Kidney epithelial cell (primary cell): ENCODE data around the gene CTU2. TPM values are rescaled to one million over a fixed set of nuclear protein-coding genes. Genes with fewer than 3 reads are reported as not detected.

Experiments
- DNase-seq: peaks from one replicate; pipeline ENCODE4 v3.0.0-alpha.2; 2010; ENCODE audit warnings: low read depth
- H3K27me3 ChIP-seq: 2 replicates; pipeline ENCODE4 v1.6.0; 2011; ENCODE audit warnings: low read length; ENCODE audit not compliant: control insufficient read depth, insufficient read depth
- H3K36me3 ChIP-seq: 2 replicates; pipeline ENCODE4 v1.5.1; 2011; ENCODE audit warnings: low read length; ENCODE audit not compliant: control insufficient read depth, insufficient read depth
- H3K4me3 ChIP-seq: 2 replicates; pipeline ENCODE4 v1.5.1; 2011; ENCODE audit warnings: low read depth, mild to moderate bottlenecking, control low read depth, low read length
- total RNA-seq: library from RNA; depleted of rRNA; stranded (reverse); fragments of >200 nt; gene quantifications from 2 replicates; pipeline ENCODE4 v1.2.3, GENCODE V29; 2015
- TF ChIP-seq, protein P1 (sequence below): IDR thresholded peaks from 2 replicates; pipeline ENCODE4 v1.5.1; 2011; ENCODE audit warnings: mild to moderate bottlenecking, moderate library complexity, low read length, control low read depth, inconsistent platforms; ENCODE audit not compliant: insufficient read depth, poor library complexity, severe bottlenecking

Gene CTU2
- total RNA-seq, 1 donor from 2014 or later: 12.8 TPM

DNA sequence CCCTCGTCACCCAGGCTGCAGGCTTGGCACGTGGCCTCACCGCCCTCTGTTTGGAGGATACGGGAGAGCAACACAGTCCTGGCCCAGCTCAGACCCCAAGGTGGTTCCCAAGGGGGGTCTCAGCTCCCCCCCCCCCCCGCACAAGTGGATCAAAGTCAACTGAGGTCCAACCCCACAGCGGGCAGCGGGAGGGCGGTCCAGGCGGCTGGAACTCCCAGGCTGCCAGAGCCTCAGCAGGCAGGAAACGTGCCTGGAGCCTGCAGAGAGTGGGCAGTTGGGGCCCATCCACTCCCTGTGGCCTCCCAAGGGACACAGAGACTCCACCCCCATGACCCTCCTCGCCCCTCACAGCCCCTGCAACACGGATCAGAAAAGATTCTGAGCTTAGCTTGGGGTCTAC, 42.1 kb downstream of the CTU2 start:
- Histone ChIP-seq H3K36me3 (peaks cover 1% of the 10 kb centered on the region), H3K27me3 (no peaks in the 10 kb centered on the region), H3K4me3 (no peak overlapping the region)
- TF ChIP-seq, protein P1, sequence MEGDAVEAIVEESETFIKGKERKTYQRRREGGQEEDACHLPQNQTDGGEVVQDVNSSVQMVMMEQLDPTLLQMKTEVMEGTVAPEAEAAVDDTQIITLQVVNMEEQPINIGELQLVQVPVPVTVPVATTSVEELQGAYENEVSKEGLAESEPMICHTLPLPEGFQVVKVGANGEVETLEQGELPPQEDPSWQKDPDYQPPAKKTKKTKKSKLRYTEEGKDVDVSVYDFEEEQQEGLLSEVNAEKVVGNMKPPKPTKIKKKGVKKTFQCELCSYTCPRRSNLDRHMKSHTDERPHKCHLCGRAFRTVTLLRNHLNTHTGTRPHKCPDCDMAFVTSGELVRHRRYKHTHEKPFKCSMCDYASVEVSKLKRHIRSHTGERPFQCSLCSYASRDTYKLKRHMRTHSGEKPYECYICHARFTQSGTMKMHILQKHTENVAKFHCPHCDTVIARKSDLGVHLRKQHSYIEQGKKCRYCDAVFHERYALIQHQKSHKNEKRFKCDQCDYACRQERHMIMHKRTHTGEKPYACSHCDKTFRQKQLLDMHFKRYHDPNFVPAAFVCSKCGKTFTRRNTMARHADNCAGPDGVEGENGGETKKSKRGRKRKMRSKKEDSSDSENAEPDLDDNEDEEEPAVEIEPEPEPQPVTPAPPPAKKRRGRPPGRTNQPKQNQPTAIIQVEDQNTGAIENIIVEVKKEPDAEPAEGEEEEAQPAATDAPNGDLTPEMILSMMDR: no peak
- no peak for DNase-seq

DNA sequence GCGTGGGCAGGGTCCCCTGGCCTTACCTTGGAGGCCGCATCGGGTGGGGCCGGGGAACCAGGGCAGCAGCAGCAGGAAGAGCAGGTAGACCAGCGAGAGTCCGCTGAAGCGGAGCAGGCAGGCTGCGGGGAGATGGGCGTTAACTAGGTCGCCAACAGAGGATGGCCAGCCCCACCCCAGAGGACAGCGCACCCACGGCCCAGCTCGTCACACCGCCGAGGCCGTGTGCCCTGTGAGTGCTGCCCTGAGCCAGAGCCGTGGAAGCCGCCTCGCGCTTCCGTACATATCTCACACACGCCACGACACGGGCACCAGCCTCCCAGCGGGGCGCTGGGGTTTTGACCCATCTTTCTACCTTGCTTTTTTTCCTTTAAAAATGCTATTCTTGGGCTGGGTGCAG, 43.1 kb downstream of the CTU2 start:
- Histone ChIP-seq H3K4me3 (no peak overlapping the region), H3K36me3 (peaks cover 1% of the 10 kb centered on the region), H3K27me3 (no peaks in the 10 kb centered on the region)
- DNase-seq: no peak
- TF ChIP-seq, protein P1: no peak

DNA sequence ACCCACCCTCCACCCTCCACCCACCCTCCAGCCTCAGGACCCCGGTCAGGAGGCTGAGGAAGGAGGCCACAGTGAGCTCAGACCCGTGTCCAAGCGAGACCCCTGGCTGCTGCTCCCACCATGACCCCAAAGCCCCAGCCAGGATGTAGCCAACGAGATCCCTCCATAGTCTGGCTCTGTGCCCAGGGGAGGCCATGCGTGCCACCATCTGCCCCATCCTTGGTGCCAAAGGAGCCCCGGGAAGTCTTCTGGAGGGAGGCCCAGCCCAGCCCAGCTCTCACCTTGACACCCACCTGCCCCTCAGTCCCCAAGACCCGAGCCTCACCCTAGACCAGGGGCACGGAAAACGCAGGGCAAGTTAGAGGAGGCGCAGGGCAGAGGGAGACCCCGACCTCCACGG, 44.6 kb downstream of the CTU2 start:
- Histone ChIP-seq H3K36me3 (peaks cover 1% of the 10 kb centered on the region), H3K27me3 (no peaks in the 10 kb centered on the region), H3K4me3 (no peak overlapping the region)
- DNase-seq: no peak
- TF ChIP-seq, protein P1: no peak

GRCh38 chr16:88752386-88753002, 46.2 kb downstream of the CTU2 start:
- TF ChIP-seq, protein P1: no peak
- no peak for DNase-seq
- Histone ChIP-seq H3K4me3 (no peak overlapping the region), H3K27me3 (no peaks in the 10 kb centered on the region), H3K36me3 (peaks cover 1% of the 10 kb centered on the region)

DNA sequence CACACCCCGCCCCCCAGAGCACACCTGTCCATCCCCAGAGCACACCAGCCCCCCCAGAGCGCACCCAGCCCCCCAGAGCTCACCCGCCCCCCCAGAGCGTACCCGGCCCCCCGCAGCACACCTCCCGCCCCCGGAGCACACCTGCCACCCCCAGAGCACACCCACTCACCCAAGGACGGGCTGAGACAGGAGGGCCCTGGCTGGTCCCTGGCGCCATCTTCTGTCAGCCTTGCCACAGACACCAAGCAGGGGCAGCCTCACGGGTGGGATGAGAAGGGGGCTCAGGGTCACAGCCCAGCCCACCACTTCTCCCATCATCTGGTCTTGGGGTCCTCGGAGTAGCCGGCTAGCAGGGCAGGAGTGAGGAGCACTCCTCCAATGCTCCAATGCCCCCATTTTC, 46.9 kb downstream of the CTU2 start:
- TF ChIP-seq, protein P1: no peak
- Histone ChIP-seq H3K36me3 (peaks cover 1% of the 10 kb centered on the region), H3K27me3 (no peaks in the 10 kb centered on the region), H3K4me3 (no peak overlapping the region)
- no peak for DNase-seq

GRCh38 chr16:88753602-88754001, 47.3 kb downstream of the CTU2 start:
- H3K4me3 ChIP-seq: no peak overlapping the region
- H3K36me3 ChIP-seq: peaks cover 1% of the 10 kb centered on the region
- TF ChIP-seq, protein P1: no peak
- DNase-seq: no peak
- no peaks in the 10 kb centered on the region for H3K27me3 ChIP-seq
